ENCODE data around the gene ETDB. TPM values are rescaled to one million over a fixed set of nuclear protein-coding genes. Genes with fewer than 3 reads are reported as not detected.

Gene ETDB
- total RNA-seq, 2 donors from 2014 or later = not detected

DNA sequence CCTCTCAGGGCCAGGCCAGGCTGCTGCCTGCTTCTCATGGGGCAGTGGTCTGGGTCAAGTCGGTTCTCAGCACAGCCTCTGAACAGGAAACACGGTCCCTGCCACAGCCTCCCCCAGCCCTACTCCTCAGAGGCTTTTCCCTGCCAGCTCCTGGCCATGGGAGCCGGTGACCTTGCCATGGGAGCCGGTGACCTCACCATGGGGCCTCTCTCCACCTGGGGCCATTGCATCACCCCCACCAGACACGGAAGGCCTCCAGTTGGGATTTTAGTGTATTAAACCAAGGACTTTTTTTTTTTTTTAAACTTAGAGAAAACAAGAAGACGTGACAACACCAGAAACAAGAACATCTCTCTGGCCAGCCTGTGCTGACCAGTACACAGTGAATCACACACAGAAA is 25.6 kb downstream of the ETDB start:
- no peaks in the 10 kb centered on the region for H3K4me1 ChIP-seq (ENCODE audit: control insufficient read depth, insufficient read depth, low read length)
- H3K27ac ChIP-seq (ENCODE audit: low read depth, low read length) = no peak overlapping the region
- H3K27me3 Mint-ChIP-seq (ENCODE audit: insufficient read depth) = peaks cover 10% of the 10 kb centered on the region
- TF ChIP-seq, protein P1, sequence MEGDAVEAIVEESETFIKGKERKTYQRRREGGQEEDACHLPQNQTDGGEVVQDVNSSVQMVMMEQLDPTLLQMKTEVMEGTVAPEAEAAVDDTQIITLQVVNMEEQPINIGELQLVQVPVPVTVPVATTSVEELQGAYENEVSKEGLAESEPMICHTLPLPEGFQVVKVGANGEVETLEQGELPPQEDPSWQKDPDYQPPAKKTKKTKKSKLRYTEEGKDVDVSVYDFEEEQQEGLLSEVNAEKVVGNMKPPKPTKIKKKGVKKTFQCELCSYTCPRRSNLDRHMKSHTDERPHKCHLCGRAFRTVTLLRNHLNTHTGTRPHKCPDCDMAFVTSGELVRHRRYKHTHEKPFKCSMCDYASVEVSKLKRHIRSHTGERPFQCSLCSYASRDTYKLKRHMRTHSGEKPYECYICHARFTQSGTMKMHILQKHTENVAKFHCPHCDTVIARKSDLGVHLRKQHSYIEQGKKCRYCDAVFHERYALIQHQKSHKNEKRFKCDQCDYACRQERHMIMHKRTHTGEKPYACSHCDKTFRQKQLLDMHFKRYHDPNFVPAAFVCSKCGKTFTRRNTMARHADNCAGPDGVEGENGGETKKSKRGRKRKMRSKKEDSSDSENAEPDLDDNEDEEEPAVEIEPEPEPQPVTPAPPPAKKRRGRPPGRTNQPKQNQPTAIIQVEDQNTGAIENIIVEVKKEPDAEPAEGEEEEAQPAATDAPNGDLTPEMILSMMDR (conservative IDR thresholded peaks at IDR 0.05) = no peak
- peaks cover 6% of the 10 kb centered on the region for H3K4me1 Mint-ChIP-seq
- H3K4me3 Mint-ChIP-seq = no peak overlapping the region
- H3K27ac Mint-ChIP-seq = no peak overlapping the region
- no peak overlapping the region for H3K4me3 ChIP-seq (ENCODE audit: low read length)
- H3K9ac ChIP-seq (ENCODE audit: extremely low read depth, low read length, poor library complexity, severe bottlenecking) = no peak overlapping the region
- WGBS, 2 experiments (ENCODE audit: insufficient coverage in 1 of 2, insufficient read length in 1 of 2) = 87% methylated on average over 5 of the region's 6 CpGs; no CpG with 5 or more reads in 1 of the 2 experiments
- H3K27me3 ChIP-seq (ENCODE audit: control insufficient read depth, insufficient read depth, low read length, poor library complexity, severe bottlenecking) = no peaks in the 10 kb centered on the region
- H3K36me3 ChIP-seq (ENCODE audit: control insufficient read depth, insufficient read depth, low read length) = no peaks in the 10 kb centered on the region
- no peaks in the 10 kb centered on the region for H3K36me3 Mint-ChIP-seq (ENCODE audit: low read depth)
- DNase-seq = no peak
- H3K9me3 ChIP-seq (ENCODE audit: control insufficient read depth, low read length) = no peaks in the 10 kb centered on the region
- peaks cover 70% of the 10 kb centered on the region for H3K9me3 Mint-ChIP-seq

GRCh38 chrX:135089126-135089525 is 31.2 kb downstream of the ETDB start:
- Mint-ChIP-seq H3K9me3 (peaks cover 72% of the 10 kb centered on the region), H3K4me3 (no peak overlapping the region), H3K36me3 (ENCODE audit: low read depth) (no peaks in the 10 kb centered on the region), H3K27ac (no peak overlapping the region), H3K4me1 (peaks cover 2% of the 10 kb centered on the region), H3K27me3 (ENCODE audit: insufficient read depth) (peaks cover 1% of the 10 kb centered on the region)
- Histone ChIP-seq H3K36me3 (ENCODE audit: control insufficient read depth, insufficient read depth, low read length) (no peaks in the 10 kb centered on the region), H3K4me1 (ENCODE audit: control insufficient read depth, insufficient read depth, low read length) (no peaks in the 10 kb centered on the region), H3K9ac (ENCODE audit: extremely low read depth, low read length, poor library complexity, severe bottlenecking) (no peak overlapping the region), H3K9me3 (ENCODE audit: control insufficient read depth, low read length) (no peaks in the 10 kb centered on the region), H3K4me3 (ENCODE audit: low read length) (no peak overlapping the region), H3K27me3 (ENCODE audit: control insufficient read depth, insufficient read depth, low read length, poor library complexity, severe bottlenecking) (no peaks in the 10 kb centered on the region), H3K27ac (ENCODE audit: low read depth, low read length) (no peak overlapping the region)
- DNase-seq = no peak
- TF ChIP-seq, protein P1 (conservative IDR thresholded peaks at IDR 0.05) = no peak
- 80% methylated on average over 3 of the region's 3 CpGs; no CpG with 5 or more reads in 1 of the 2 experiments for WGBS, 2 experiments (ENCODE audit: insufficient coverage in 1 of 2, insufficient read length in 1 of 2)

- Mint-ChIP-seq H3K36me3 (ENCODE audit: low read depth) (no peaks in the 10 kb centered on the region), H3K4me1 (peaks cover 2% of the 10 kb centered on the region), H3K4me3 (no peak overlapping the region), H3K27ac (no peak overlapping the region), H3K9me3 (peaks cover 68% of the 10 kb centered on the region), H3K27me3 (ENCODE audit: insufficient read depth) (peaks cover 1% of the 10 kb centered on the region)
- no peak for DNase-seq
- Histone ChIP-seq H3K9me3 (ENCODE audit: control insufficient read depth, low read length) (no peaks in the 10 kb centered on the region), H3K4me1 (ENCODE audit: control insufficient read depth, insufficient read depth, low read length) (no peaks in the 10 kb centered on the region), H3K27ac (ENCODE audit: low read depth, low read length) (no peak overlapping the region), H3K36me3 (ENCODE audit: control insufficient read depth, insufficient read depth, low read length) (no peaks in the 10 kb centered on the region), H3K27me3 (ENCODE audit: control insufficient read depth, insufficient read depth, low read length, poor library complexity, severe bottlenecking) (no peaks in the 10 kb centered on the region), H3K9ac (ENCODE audit: extremely low read depth, low read length, poor library complexity, severe bottlenecking) (no peak overlapping the region), H3K4me3 (ENCODE audit: low read length) (no peak overlapping the region)
- TF ChIP-seq, protein P1 (conservative IDR thresholded peaks at IDR 0.05) = no peak
- WGBS, 2 experiments (ENCODE audit: insufficient coverage in 1 of 2, insufficient read length in 1 of 2) = 97% methylated on average over 3 of the region's 3 CpGs; no CpG with 5 or more reads in 1 of the 2 experiments
Measured at GRCh38 chrX:135087867-135088266, 32.5 kb downstream of the ETDB start.
